ENCODE results near the gene ANO1.

ANO1 gene

DNA sequence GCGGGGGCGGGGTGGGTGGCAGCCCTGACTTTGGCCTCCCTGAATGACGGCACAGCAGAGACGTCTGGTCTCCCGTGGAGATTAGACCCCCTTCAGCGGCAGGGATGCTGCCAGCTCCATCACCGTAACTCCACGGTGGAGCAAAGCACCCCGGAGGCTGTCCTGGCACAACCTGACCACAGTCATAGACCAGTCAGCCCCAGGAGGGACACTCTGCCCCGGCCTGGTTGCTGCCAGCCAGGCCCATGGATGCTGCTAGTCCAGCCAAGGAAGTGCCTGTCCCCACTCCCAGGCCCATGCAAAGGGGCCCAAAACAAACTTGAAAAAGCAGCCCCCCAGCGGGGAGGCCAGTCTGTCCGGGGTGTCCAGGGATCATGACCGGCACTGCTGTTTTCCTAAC lies 11.5 kb upstream of the ANO1 start:
- Histone ChIP-seq H2AFZ (ENCODE audit: low read depth, low read length, severe bottlenecking) (no peak overlapping the region), H3F3A (ENCODE audit: insufficient read depth) (no peaks in the 10 kb centered on the region), H3K27me3 (ENCODE audit: low read length) (no peaks in the 10 kb centered on the region), H3K9ac (ENCODE audit: low read length) (no peak overlapping the region), H3K9me2 (replicated peaks; ENCODE audit: insufficient read depth, low read length) (no peaks in the 10 kb centered on the region), H3K9me3 (ENCODE audit: insufficient read depth, low read length) (no peaks in the 10 kb centered on the region), H3K27ac (ENCODE audit: low read depth, low read length) (no peak overlapping the region), H3K79me2 (ENCODE audit: insufficient read depth, low read length) (no peaks in the 10 kb centered on the region), H3K4me3 (ENCODE audit: insufficient read depth, low read length, poor library complexity, severe bottlenecking) (no peak overlapping the region), H3K4me2 (ENCODE audit: low read depth, low read length, poor library complexity, severe bottlenecking) (no peak overlapping the region), H4K20me1 (ENCODE audit: low read depth, low read length) (no peaks in the 10 kb centered on the region), H3K36me3 (ENCODE audit: low read length) (no peaks in the 10 kb centered on the region)
- TF ChIP-seq, protein P1, sequence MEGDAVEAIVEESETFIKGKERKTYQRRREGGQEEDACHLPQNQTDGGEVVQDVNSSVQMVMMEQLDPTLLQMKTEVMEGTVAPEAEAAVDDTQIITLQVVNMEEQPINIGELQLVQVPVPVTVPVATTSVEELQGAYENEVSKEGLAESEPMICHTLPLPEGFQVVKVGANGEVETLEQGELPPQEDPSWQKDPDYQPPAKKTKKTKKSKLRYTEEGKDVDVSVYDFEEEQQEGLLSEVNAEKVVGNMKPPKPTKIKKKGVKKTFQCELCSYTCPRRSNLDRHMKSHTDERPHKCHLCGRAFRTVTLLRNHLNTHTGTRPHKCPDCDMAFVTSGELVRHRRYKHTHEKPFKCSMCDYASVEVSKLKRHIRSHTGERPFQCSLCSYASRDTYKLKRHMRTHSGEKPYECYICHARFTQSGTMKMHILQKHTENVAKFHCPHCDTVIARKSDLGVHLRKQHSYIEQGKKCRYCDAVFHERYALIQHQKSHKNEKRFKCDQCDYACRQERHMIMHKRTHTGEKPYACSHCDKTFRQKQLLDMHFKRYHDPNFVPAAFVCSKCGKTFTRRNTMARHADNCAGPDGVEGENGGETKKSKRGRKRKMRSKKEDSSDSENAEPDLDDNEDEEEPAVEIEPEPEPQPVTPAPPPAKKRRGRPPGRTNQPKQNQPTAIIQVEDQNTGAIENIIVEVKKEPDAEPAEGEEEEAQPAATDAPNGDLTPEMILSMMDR (IDR thresholded peaks at IDR 0.05; ENCODE audit: insufficient read depth, low read length, poor library complexity, severe bottlenecking): no peak
- TF ChIP-seq EZH2phosphoT487 (conservative IDR thresholded peaks at IDR 0.05; ENCODE audit: low read length): no peak

- no peaks in the 10 kb centered on the region for H3K27me3 ChIP-seq (ENCODE audit: low read length)
- H3K9ac ChIP-seq (ENCODE audit: low read length): no peak overlapping the region
Observed at GRCh38 chr11:70067036-70067435, 11.1 kb upstream of the ANO1 start.

DNA sequence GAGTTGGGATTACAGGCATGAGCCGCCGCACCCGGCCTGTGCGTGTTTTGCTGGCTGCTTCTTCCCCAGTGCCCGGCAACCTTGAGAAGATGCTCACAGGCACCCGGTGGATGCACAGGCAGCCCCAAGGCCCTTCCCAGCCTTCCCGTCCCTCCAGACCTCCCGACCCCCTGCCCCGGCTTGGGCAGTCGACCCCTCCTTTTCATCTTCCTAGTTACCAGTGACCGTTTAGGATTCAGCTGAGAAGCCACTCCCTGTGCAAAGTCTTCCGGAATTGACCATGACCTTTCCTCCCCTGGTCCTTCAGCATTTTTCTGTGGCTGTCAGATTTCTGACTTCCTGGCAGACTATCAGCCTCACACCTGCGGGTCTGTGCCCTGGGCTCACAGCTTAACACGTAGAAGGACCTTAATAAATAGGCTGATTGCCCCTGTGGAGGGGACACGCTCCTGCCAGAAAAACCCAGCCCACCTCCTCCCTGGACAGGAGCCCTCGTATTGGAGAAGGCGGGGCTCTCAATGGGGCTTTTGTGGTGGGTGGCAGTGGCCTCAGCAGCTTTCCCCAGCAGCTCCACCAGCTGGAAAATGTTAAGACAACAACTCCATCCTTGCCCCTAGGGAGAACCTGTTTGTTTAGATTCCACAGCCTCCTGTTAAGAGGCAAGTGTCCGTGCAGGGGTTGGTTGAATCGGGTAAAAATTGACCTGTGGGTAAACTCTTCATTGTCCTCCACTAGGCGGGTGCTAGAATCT lies 10.4 kb upstream of the ANO1 start:
- H3K9me3 ChIP-seq (ENCODE audit: insufficient read depth, low read length): no peaks in the 10 kb centered on the region
- no peaks in the 10 kb centered on the region for H3K36me3 ChIP-seq (ENCODE audit: low read length)
- H3K9ac ChIP-seq (ENCODE audit: low read length): no peak overlapping the region
- no peaks in the 10 kb centered on the region for H3K79me2 ChIP-seq (ENCODE audit: insufficient read depth, low read length)
- no peak for TF ChIP-seq EZH2phosphoT487 (conservative IDR thresholded peaks at IDR 0.05; ENCODE audit: low read length)
- TF ChIP-seq, protein P1 (IDR thresholded peaks at IDR 0.05; ENCODE audit: insufficient read depth, low read length, poor library complexity, severe bottlenecking): no peak
- H2AFZ ChIP-seq (ENCODE audit: low read depth, low read length, severe bottlenecking): no peak overlapping the region
- H3K9me2 ChIP-seq (replicated peaks; ENCODE audit: insufficient read depth, low read length): no peaks in the 10 kb centered on the region
- no peaks in the 10 kb centered on the region for H3F3A ChIP-seq (ENCODE audit: insufficient read depth)
- no peak overlapping the region for H3K27ac ChIP-seq (ENCODE audit: low read depth, low read length)
- H3K27me3 ChIP-seq (ENCODE audit: low read length): no peaks in the 10 kb centered on the region
- no peaks in the 10 kb centered on the region for H4K20me1 ChIP-seq (ENCODE audit: low read depth, low read length)
- no peak overlapping the region for H3K4me2 ChIP-seq (ENCODE audit: low read depth, low read length, poor library complexity, severe bottlenecking)
- no peak overlapping the region for H3K4me3 ChIP-seq (ENCODE audit: insufficient read depth, low read length, poor library complexity, severe bottlenecking)

More at GRCh38 chr11:70067036-70067435, 11.1 kb upstream of the ANO1 start:
- TF ChIP-seq, protein P1 (IDR thresholded peaks at IDR 0.05; ENCODE audit: insufficient read depth, low read length, poor library complexity, severe bottlenecking): no peak
- no peak for TF ChIP-seq EZH2phosphoT487 (conservative IDR thresholded peaks at IDR 0.05; ENCODE audit: low read length)
- Histone ChIP-seq H3K36me3 (ENCODE audit: low read length) (no peaks in the 10 kb centered on the region), H3K79me2 (ENCODE audit: insufficient read depth, low read length) (no peaks in the 10 kb centered on the region), H4K20me1 (ENCODE audit: low read depth, low read length) (no peaks in the 10 kb centered on the region), H3K27ac (ENCODE audit: low read depth, low read length) (no peak overlapping the region), H2AFZ (ENCODE audit: low read depth, low read length, severe bottlenecking) (no peak overlapping the region), H3K4me2 (ENCODE audit: low read depth, low read length, poor library complexity, severe bottlenecking) (no peak overlapping the region), H3F3A (ENCODE audit: insufficient read depth) (no peaks in the 10 kb centered on the region), H3K9me2 (replicated peaks; ENCODE audit: insufficient read depth, low read length) (no peaks in the 10 kb centered on the region), H3K9me3 (ENCODE audit: insufficient read depth, low read length) (no peaks in the 10 kb centered on the region), H3K4me3 (ENCODE audit: insufficient read depth, low read length, poor library complexity, severe bottlenecking) (no peak overlapping the region)

Data from SU-DHL-6 (cell line).